Endothelial cell of umbilical vein (primary cell): ENCODE measurements around the gene GPD1L. TPM values are rescaled to one million over a fixed set of nuclear protein-coding genes. Genes with fewer than 3 reads are reported as not detected.

Source experiments
- BruUV-seq: library from RNA; stranded (reverse); fragments of 400-500 nt; replicated peaks from 2 replicates; lab custom pipeline; 2021; lab: Mats Ljungman, UMichigan
- CTCF ChIA-PET: fragments of 300-600, 350-600 bp; sonication (Branson Sonifier 250); formaldehyde crosslinking; loops from one replicate; lab custom pipeline; 2021; ENCODE audit warnings: antibody characterized with exemption, inconsistent platforms; lab: Charles Lee
- POLR2A ChIA-PET: fragments of 300-600, 350-600 bp; sonication (Branson Sonifier 250); formaldehyde crosslinking; loops from one replicate; lab custom pipeline; 2021; ENCODE audit warnings: antibody characterized with exemption, inconsistent platforms; lab: Charles Lee
- DNase-seq: peaks from one replicate; pipeline ENCODE4 v3.0.0-alpha.2; 2011; ENCODE audit warnings: low read depth, low spot score
- FAIRE-seq: peaks from 2 replicates; lab custom pipeline; 2011; peaks lifted over from hg19 to GRCh38; lab: Jason Lieb, UNC
- H2AFZ ChIP-seq: 2 replicates; pipeline ENCODE4 v1.6.0; 2012; ENCODE audit warnings: low read depth, low read length, control low read depth, inconsistent platforms
- H3K27ac ChIP-seq: 2 replicates; pipeline ENCODE4 v1.5.1; 2011; ENCODE audit warnings: low read depth, mild to moderate bottlenecking, control low read depth, low read length, moderate library complexity; ENCODE audit not compliant: insufficient read depth
- H3K27me3 ChIP-seq, 2 experiments: 2 replicates each; pipeline versions ENCODE4 v1.6.0 to v1.6.1; 2011; ENCODE audit warnings: low read length in 2 of 2, mixed read lengths in 1 of 2; ENCODE audit not compliant: control insufficient read depth in 2 of 2, insufficient read depth in 2 of 2
- H3K36me3 ChIP-seq, 2 experiments: 2 replicates in 1 of 2; 3 replicates in 1 of 2; pipeline ENCODE4 v1.5.1; 2011; ENCODE audit warnings: low read length in 2 of 2, mild to moderate bottlenecking in 1 of 2, moderate library complexity in 1 of 2; ENCODE audit not compliant: control insufficient read depth in 2 of 2, insufficient read depth in 2 of 2; ENCODE audit errors: extremely low read depth in 1 of 2
- H3K4me1 ChIP-seq: 3 replicates; pipeline ENCODE4 v1.5.1; 2011; ENCODE audit warnings: mild to moderate bottlenecking, low read length; ENCODE audit not compliant: control insufficient read depth, insufficient read depth; ENCODE audit errors: extremely low read depth
- H3K4me2 ChIP-seq: 2 replicates; pipeline ENCODE4 v1.6.1; 2011; ENCODE audit warnings: low read length, control low read depth, mixed read lengths; ENCODE audit not compliant: insufficient read depth
- H3K4me3 ChIP-seq, 3 experiments: fragments of 200-600 bp in 1 of 3; sonication (generic), shearing (Covaris generic) in 1 of 3; replicated peaks in 1 of 3; 2 replicates each; pipeline ENCODE4 v1.5.1; 2011 to 2016; ENCODE audit warnings: control low read depth in 3 of 3, low read length in 3 of 3, mild to moderate bottlenecking in 2 of 3, inconsistent platforms in 1 of 3, low read depth in 1 of 3, moderate library complexity in 1 of 3; ENCODE audit not compliant: insufficient read depth in 1 of 3
- H3K79me2 ChIP-seq: 2 replicates; pipeline ENCODE4 v1.6.0; 2012; ENCODE audit warnings: low read length, inconsistent platforms; ENCODE audit not compliant: control insufficient read depth, insufficient read depth
- H3K9ac ChIP-seq: replicated peaks from 2 replicates; pipeline ENCODE3; 2011; ENCODE audit warnings: low read length, control low read depth; ENCODE audit not compliant: insufficient read depth; ENCODE audit errors: extremely low read depth
- H3K9me1 ChIP-seq: replicated peaks from 3 replicates; pipeline ENCODE4 v1.6.0; 2011; ENCODE audit warnings: mild to moderate bottlenecking, low read length; ENCODE audit not compliant: control insufficient read depth, insufficient read depth; ENCODE audit errors: extremely low read depth
- H3K9me3 ChIP-seq: replicated peaks from 2 replicates; pipeline ENCODE4 v1.5.1; 2012; ENCODE audit warnings: low read length, inconsistent platforms; ENCODE audit not compliant: control insufficient read depth, insufficient read depth
- H4K20me1 ChIP-seq: replicated peaks from 2 replicates; pipeline ENCODE3; 2011; ENCODE audit warnings: mild to moderate bottlenecking, low read length; ENCODE audit not compliant: control insufficient read depth, insufficient read depth; ENCODE audit errors: extremely low read depth
- CTCF ChIP-seq, 2 donors: IDR thresholded peaks; 1 replicate in 1 of 2; 2 replicates in 1 of 2; pipeline ENCODE4 v1.5.1; 2011; ENCODE audit warnings: low read length in 2 of 2, mild to moderate bottlenecking in 2 of 2, moderate library complexity in 2 of 2, control low read depth in 1 of 2, inconsistent platforms in 1 of 2, low read depth in 1 of 2; ENCODE audit not compliant: insufficient read depth in 1 of 2; ENCODE audit errors: extremely low read depth in 1 of 2
- EZH2 ChIP-seq: IDR thresholded peaks from 2 replicates; pipeline ENCODE4 v1.6.1; 2012; ENCODE audit warnings: borderline replicate concordance, low read depth, mild to moderate bottlenecking, moderate library complexity, low read length, inconsistent platforms; ENCODE audit not compliant: severe bottlenecking
- FOS ChIP-seq: IDR thresholded peaks from 2 replicates; pipeline ENCODE4 v1.6.1; 2011; ENCODE audit warnings: mild to moderate bottlenecking, low read length, moderate library complexity, borderline replicate concordance; ENCODE audit not compliant: insufficient read depth
- GATA2 ChIP-seq: IDR thresholded peaks from 2 replicates; pipeline ENCODE4 v1.7.0; 2011; ENCODE audit warnings: low read depth, mild to moderate bottlenecking, moderate library complexity, mixed read lengths, low read length; ENCODE audit not compliant: insufficient read length, insufficient read depth
- JUN ChIP-seq: IDR thresholded peaks from 2 replicates; pipeline ENCODE4 v1.6.1; 2011; ENCODE audit warnings: borderline replicate concordance, low read depth; ENCODE audit not compliant: insufficient read length, insufficient read depth
- MYC ChIP-seq: IDR thresholded peaks from one replicate; pipeline ENCODE4 v1.6.1; 2011; ENCODE audit warnings: mild to moderate bottlenecking, low read depth, low read length
- POLR2A ChIP-seq: IDR thresholded peaks from 2 replicates; pipeline ENCODE4 v1.6.1; 2012; ENCODE audit warnings: low read depth, mild to moderate bottlenecking, control low read depth, low read length
- POLR2AphosphoS5 ChIP-seq: IDR thresholded peaks from 2 replicates; pipeline ENCODE4 v1.6.1; 2012; ENCODE audit warnings: low read depth, mild to moderate bottlenecking, control low read depth, low read length, moderate library complexity; ENCODE audit not compliant: insufficient read depth
- dilution Hi-C: fragments of 300-500 bp; cut with MboI; formaldehyde crosslinking; loops from one replicate; pipeline ENCODE4 v1.15.0; 2019; ENCODE audit warnings: low sequenced_read_pairs; ENCODE audit not compliant: extremely low pct_ligation_motif_present
- intact Hi-C: fragments of 100-400 bp; cut with micrococcal nuclease; formaldehyde crosslinking; loops from one replicate; pipeline ENCODE4 v1.10.0; 2022
- polyA plus RNA-seq, 4 experiments: library from polyadenylated mRNA; depleted of rRNA in 3 of 4; stranded (reverse) in 3 of 4; unstranded in 1 of 4; fragments of >200 nt; gene quantifications; 2 replicates each; pipeline versions ENCODE4 v1.2.1 to v1.2.3, GENCODE V29; 2011 to 2012; ENCODE audit warnings: missing spikeins in 1 of 4
- total RNA-seq: library from RNA; stranded (reverse); gene quantifications from 2 replicates; pipeline ENCODE4 v1.2.3, GENCODE V29; 2021
- TF ChIP-seq, protein P1 (sequence below): IDR thresholded peaks from 2 replicates; pipeline ENCODE4 v1.6.1; 2011; ENCODE audit not compliant: insufficient read depth, insufficient read length

GPD1L gene
- total and polyA plus RNA-seq, 2 donors (not counting 3 experiments of a cell fraction or from before 2014, with no cell fraction given), result 5.1 to 12.9 TPM

GRCh38 chr3:32117320-32117719, 10.9 kb downstream of the GPD1L start:
- H3K4me1 ChIP-seq, result no peaks in the 10 kb centered on the region
- no peaks in the 10 kb centered on the region for H3K79me2 ChIP-seq
- H3K9me1 ChIP-seq, result no peaks in the 10 kb centered on the region
- no TSS peak for BruUV-seq
- FAIRE-seq, result no peak
- H4K20me1 ChIP-seq, result no peaks in the 10 kb centered on the region
- DNase-seq, result no peak
- H3K27ac ChIP-seq, result no peak overlapping the region
- H3K9me3 ChIP-seq, result no peaks in the 10 kb centered on the region
- no peaks in the 10 kb centered on the region for H3K36me3 ChIP-seq
- no peak overlapping the region for H3K4me3 ChIP-seq
- no peak overlapping the region for H2AFZ ChIP-seq
- no peak overlapping the region for H3K9ac ChIP-seq
- H3K27me3 ChIP-seq, result no peaks in the 10 kb centered on the region
- CTCF ChIA-PET, result no interaction called here
- no peak for TF ChIP-seq POLR2A
- TF ChIP-seq POLR2AphosphoS5, result no peak
- intact Hi-C loops, result no loop called here
- no peak overlapping the region for H3K4me2 ChIP-seq
- dilution Hi-C loops, result no loop called here
- POLR2A ChIA-PET, result no interaction called here

DNA sequence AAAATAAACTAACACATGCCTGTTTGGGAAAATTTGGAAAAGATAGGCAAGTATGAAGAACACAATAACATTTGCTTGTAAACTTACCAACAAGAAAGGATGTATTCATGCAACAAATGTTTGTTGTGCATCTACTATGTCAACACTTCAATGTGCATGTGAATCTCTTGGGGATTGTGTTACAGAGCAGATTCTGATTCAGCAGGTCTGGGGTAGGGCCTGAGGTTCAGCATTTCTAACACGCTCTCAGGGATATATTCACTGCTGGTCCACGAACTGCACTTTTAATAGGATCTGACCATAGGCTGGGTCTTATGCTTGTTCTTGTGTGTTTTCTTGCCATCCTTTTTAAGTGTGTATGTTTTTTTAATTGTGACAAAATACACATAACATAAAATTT, 11.8 kb downstream of the GPD1L start:
- H3K27me3 ChIP-seq, result no peaks in the 10 kb centered on the region
- no peaks in the 10 kb centered on the region for H3K79me2 ChIP-seq
- POLR2A ChIA-PET, result no interaction called here
- no peak overlapping the region for H2AFZ ChIP-seq
- no peak overlapping the region for H3K4me3 ChIP-seq
- H3K9me1 ChIP-seq, result no peaks in the 10 kb centered on the region
- no peak overlapping the region for H3K27ac ChIP-seq
- FAIRE-seq (no peak), DNase-seq (no peak)
- dilution Hi-C loops (no loop called here), intact Hi-C loops (no loop called here)
- no TSS peak for BruUV-seq
- TF ChIP-seq, protein P1, sequence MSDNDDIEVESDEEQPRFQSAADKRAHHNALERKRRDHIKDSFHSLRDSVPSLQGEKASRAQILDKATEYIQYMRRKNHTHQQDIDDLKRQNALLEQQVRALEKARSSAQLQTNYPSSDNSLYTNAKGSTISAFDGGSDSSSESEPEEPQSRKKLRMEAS, result no peak
- TF ChIP-seq JUN (no peak), POLR2A (no peak), MYC (no peak), CTCF (IDR thresholded peaks at IDR 0.05; ENCODE audit: extremely low read depth in 1 of 2, insufficient read depth in 1 of 2, low read depth in 1 of 2, low read length in 2 of 2) (no peak), FOS (no peak), POLR2AphosphoS5 (no peak), GATA2 (no peak), EZH2 (no peak)
- no peaks in the 10 kb centered on the region for H4K20me1 ChIP-seq
- no peak overlapping the region for H3K4me2 ChIP-seq
- no peaks in the 10 kb centered on the region for H3K4me1 ChIP-seq
- no peak overlapping the region for H3K9ac ChIP-seq
- no peaks in the 10 kb centered on the region for H3K36me3 ChIP-seq
- H3K9me3 ChIP-seq, result no peaks in the 10 kb centered on the region
- CTCF ChIA-PET, result no interaction called here
